ENCODE data around the gene MAD1L1. TPM values are rescaled to one million over a fixed set of nuclear protein-coding genes. Genes with fewer than 3 reads are reported as not detected.

Gene MAD1L1
- total RNA-seq, 1 donor from 2014 or later = 16.2 TPM

- Histone ChIP-seq H3K27ac (replicated peaks) (peak overlapping the region; percentile 81), H3K4me3 (no peak overlapping the region), H3K9me3 (replicated peaks) (no peaks in the 10 kb centered on the region), H3K27me3 (ENCODE audit: low read depth) (no peaks in the 10 kb centered on the region), H3K36me3 (no peaks in the 10 kb centered on the region), H3K4me1 (peaks cover 55% of the 10 kb centered on the region)
- DNase-seq = no peak
- no peak for TF ChIP-seq CTCF (IDR thresholded peaks at IDR 0.05; ENCODE audit: borderline replicate concordance)
- intact Hi-C loops (cut with micrococcal nuclease) = no loop called here
Measured at GRCh38 chr7:2114926-2115759, 117.6 kb downstream of the MAD1L1 start.

GRCh38 chr7:2114052-2114451, 118.7 kb downstream of the MAD1L1 start:
- no peak for DNase-seq
- no peaks in the 10 kb centered on the region for H3K27me3 ChIP-seq (ENCODE audit: low read depth)
- H3K36me3 ChIP-seq = no peaks in the 10 kb centered on the region
- H3K4me1 ChIP-seq = peaks cover 47% of the 10 kb centered on the region
- no peak overlapping the region for H3K27ac ChIP-seq (replicated peaks)
- intact Hi-C loops (cut with micrococcal nuclease) = no loop called here
- no peaks in the 10 kb centered on the region for H3K9me3 ChIP-seq (replicated peaks)
- TF ChIP-seq CTCF (IDR thresholded peaks at IDR 0.05; ENCODE audit: borderline replicate concordance) = no peak
- H3K4me3 ChIP-seq = no peak overlapping the region

GRCh38 chr7:2112261-2113198, 120.2 kb downstream of the MAD1L1 start:
- DNase-seq = no peak
- TF ChIP-seq CTCF (IDR thresholded peaks at IDR 0.05; ENCODE audit: borderline replicate concordance) = no peak
- Histone ChIP-seq H3K4me1 (peaks cover 48% of the 10 kb centered on the region), H3K36me3 (no peaks in the 10 kb centered on the region), H3K4me3 (peak overlapping the region; percentile 10), H3K27me3 (ENCODE audit: low read depth) (no peaks in the 10 kb centered on the region), H3K27ac (replicated peaks) (peak overlapping the region; percentile 44), H3K9me3 (replicated peaks) (no peaks in the 10 kb centered on the region)
- intact Hi-C loops (cut with micrococcal nuclease) = no loop called here

GRCh38 chr7:2111568-2111967, 121.2 kb downstream of the MAD1L1 start:
- peaks cover 48% of the 10 kb centered on the region for H3K4me1 ChIP-seq
- intact Hi-C loops (cut with micrococcal nuclease) = no loop called here
- H3K27ac ChIP-seq (replicated peaks) = no peak overlapping the region

More at GRCh38 chr7:2111568-2111967, 121.2 kb downstream of the MAD1L1 start:
- Histone ChIP-seq H3K9me3 (replicated peaks) (no peaks in the 10 kb centered on the region), H3K27me3 (ENCODE audit: low read depth) (no peaks in the 10 kb centered on the region), H3K36me3 (no peaks in the 10 kb centered on the region), H3K4me3 (no peak overlapping the region)
- no peak for DNase-seq
- TF ChIP-seq CTCF (IDR thresholded peaks at IDR 0.05; ENCODE audit: borderline replicate concordance) = no peak

Measured in left ventricle myocardium inferior (tissue), 1 donor.